ENCODE results near the gene HDAC7.

Gene HDAC7

GRCh38 chr12:47742253-47742825 is 77.4 kb downstream of the HDAC7 start:
- Histone ChIP-seq H3K27me3 (ENCODE audit: control insufficient read depth, insufficient read depth, low read length) (no peaks in the 10 kb centered on the region), H3K9me3 (ENCODE audit: control insufficient read depth, low read depth, low read length) (no peaks in the 10 kb centered on the region), H3K4me1 (ENCODE audit: control insufficient read depth, low read depth, low read length) (no peaks in the 10 kb centered on the region), H3K9ac (ENCODE audit: low read length) (no peak overlapping the region), H3K36me3 (ENCODE audit: control insufficient read depth, low read depth, low read length) (no peaks in the 10 kb centered on the region), H3K4me3 (ENCODE audit: low read length) (no peak overlapping the region), H3K27ac (ENCODE audit: low read length) (no peak overlapping the region)

DNA sequence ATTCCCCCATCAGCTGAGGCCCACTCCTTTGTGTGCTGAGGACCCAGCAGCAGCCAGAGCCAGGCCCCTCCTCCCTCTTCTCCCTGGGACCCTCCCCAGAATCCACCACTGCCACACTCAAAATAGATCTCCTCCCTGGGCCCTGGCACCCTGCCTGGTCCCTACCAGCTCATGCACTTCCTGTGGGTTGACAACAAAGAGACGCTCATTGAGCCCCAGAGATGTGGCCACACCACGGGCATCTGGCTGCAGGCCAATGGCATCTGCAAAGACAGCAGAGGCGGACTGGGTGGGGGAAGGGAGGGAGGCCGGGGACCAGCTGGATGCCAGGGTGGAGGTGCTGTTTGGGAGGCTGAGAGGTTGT is 78.4 kb downstream of the HDAC7 start:
- Histone ChIP-seq H3K4me1 (ENCODE audit: control insufficient read depth, low read depth, low read length) (no peaks in the 10 kb centered on the region), H3K27me3 (ENCODE audit: control insufficient read depth, insufficient read depth, low read length) (no peaks in the 10 kb centered on the region), H3K9ac (ENCODE audit: low read length) (no peak overlapping the region), H3K4me3 (ENCODE audit: low read length) (no peak overlapping the region), H3K36me3 (ENCODE audit: control insufficient read depth, low read depth, low read length) (no peaks in the 10 kb centered on the region), H3K27ac (ENCODE audit: low read length) (no peak overlapping the region), H3K9me3 (ENCODE audit: control insufficient read depth, low read depth, low read length) (no peaks in the 10 kb centered on the region)

- no peaks in the 10 kb centered on the region for H3K9me3 ChIP-seq (ENCODE audit: control insufficient read depth, low read depth, low read length)
- no peak overlapping the region for H3K4me3 ChIP-seq (ENCODE audit: low read length)
- H3K36me3 ChIP-seq (ENCODE audit: control insufficient read depth, low read depth, low read length), result no peaks in the 10 kb centered on the region
- no peak overlapping the region for H3K9ac ChIP-seq (ENCODE audit: low read length)
- no peak overlapping the region for H3K27ac ChIP-seq (ENCODE audit: low read length)
- H3K4me1 ChIP-seq (ENCODE audit: control insufficient read depth, low read depth, low read length), result no peaks in the 10 kb centered on the region
- H3K27me3 ChIP-seq (ENCODE audit: control insufficient read depth, insufficient read depth, low read length), result no peaks in the 10 kb centered on the region
Measured at GRCh38 chr12:47740606-47741339, 78.9 kb downstream of the HDAC7 start.

DNA sequence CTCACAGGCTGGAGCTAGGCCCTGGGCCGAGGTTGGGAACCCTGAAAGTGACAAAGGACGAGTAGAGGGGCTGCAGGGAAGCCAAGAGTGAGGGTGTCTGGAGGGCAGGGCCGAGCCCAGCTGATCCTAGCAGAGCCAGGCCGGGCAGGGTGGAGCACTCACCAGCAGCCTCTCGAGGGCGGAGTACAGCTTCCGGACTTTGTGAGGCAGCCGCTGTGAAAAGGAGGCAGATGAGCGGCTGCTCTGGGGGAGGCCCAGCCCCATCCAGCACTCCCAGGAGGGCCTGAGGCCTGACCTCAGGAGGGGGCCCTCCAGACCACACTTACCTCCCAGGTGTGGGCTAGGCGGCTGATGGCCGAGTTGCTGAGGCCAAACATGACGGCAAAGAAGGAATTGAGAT is 79.7 kb downstream of the HDAC7 start:
- Histone ChIP-seq H3K4me3 (ENCODE audit: low read length) (no peak overlapping the region), H3K27me3 (ENCODE audit: control insufficient read depth, insufficient read depth, low read length) (no peaks in the 10 kb centered on the region), H3K36me3 (ENCODE audit: control insufficient read depth, low read depth, low read length) (no peaks in the 10 kb centered on the region), H3K4me1 (ENCODE audit: control insufficient read depth, low read depth, low read length) (peaks cover 6% of the 10 kb centered on the region), H3K9me3 (ENCODE audit: control insufficient read depth, low read depth, low read length) (no peaks in the 10 kb centered on the region), H3K9ac (ENCODE audit: low read length) (no peak overlapping the region), H3K27ac (ENCODE audit: low read length) (no peak overlapping the region)

DNA sequence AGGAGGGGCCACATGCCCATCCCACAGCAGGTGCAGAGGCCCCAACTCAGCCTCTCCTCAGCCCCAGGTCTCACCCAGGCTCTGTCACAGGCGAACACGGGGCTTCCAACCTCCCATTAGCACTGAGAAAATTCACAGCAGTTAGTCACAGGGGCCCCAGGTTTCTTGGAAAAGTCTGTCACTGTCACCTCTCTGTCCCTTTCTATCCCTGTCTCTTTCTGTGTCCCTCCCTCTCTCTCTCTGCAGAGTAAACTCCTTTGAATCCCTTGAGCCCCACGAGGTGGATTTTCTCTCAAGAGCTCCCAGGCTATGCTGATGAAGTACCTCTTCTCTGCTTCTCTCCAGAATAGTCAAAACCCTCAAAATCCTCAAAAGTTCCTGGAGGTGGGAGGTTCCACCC is 80.4 kb downstream of the HDAC7 start:
- H3K4me3 ChIP-seq (ENCODE audit: low read length), result no peak overlapping the region
- H3K9ac ChIP-seq (ENCODE audit: low read length), result no peak overlapping the region
- no peaks in the 10 kb centered on the region for H3K9me3 ChIP-seq (ENCODE audit: control insufficient read depth, low read depth, low read length)
- peaks cover 12% of the 10 kb centered on the region for H3K4me1 ChIP-seq (ENCODE audit: control insufficient read depth, low read depth, low read length)
- no peak overlapping the region for H3K27ac ChIP-seq (ENCODE audit: low read length)
- H3K36me3 ChIP-seq (ENCODE audit: control insufficient read depth, low read depth, low read length), result no peaks in the 10 kb centered on the region
- no peaks in the 10 kb centered on the region for H3K27me3 ChIP-seq (ENCODE audit: control insufficient read depth, insufficient read depth, low read length)

DNA sequence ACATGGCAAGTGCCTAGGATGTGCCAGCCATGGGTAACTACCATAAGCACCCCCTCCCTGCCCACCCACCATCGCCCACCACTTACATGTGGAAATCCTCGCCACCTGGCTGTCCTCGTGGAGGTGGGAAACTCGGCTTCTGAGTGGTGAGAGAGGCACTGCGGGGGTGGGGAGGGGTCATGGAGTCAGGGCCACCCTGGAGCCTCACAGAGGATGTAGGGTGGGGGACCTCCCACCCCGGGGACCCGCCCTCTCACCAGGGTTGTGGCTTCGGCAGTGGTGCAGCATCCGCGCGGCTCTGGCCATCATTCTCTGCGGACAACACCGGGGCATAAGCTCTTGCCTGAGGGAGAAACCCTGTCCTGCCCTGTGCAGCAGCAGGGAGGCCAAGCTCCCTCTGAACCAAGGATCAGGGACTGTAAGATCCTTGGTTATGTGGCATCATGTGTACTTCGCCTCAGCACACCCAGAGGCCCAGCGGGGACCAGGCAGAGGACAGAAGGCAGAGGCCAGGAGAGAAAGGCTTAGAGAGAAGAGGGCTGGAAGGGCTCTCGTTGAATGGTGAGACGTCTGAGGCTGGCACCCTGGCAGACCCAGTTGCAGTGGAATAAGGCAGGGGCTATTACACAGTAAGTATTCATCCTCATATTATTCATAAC is 81.6 kb downstream of the HDAC7 start:
- H3K4me3 ChIP-seq (ENCODE audit: low read length), result no peak overlapping the region
- no peaks in the 10 kb centered on the region for H3K27me3 ChIP-seq (ENCODE audit: control insufficient read depth, insufficient read depth, low read length)
- H3K36me3 ChIP-seq (ENCODE audit: control insufficient read depth, low read depth, low read length), result no peaks in the 10 kb centered on the region
- H3K9ac ChIP-seq (ENCODE audit: low read length), result no peak overlapping the region
- no peaks in the 10 kb centered on the region for H3K9me3 ChIP-seq (ENCODE audit: control insufficient read depth, low read depth, low read length)
- peaks cover 17% of the 10 kb centered on the region for H3K4me1 ChIP-seq (ENCODE audit: control insufficient read depth, low read depth, low read length)
- no peak overlapping the region for H3K27ac ChIP-seq (ENCODE audit: low read length)

GRCh38 chr12:47736877-47737676 is 82.6 kb downstream of the HDAC7 start:
- Histone ChIP-seq H3K9me3 (ENCODE audit: control insufficient read depth, low read depth, low read length) (no peaks in the 10 kb centered on the region), H3K4me3 (ENCODE audit: low read length) (no peak overlapping the region), H3K36me3 (ENCODE audit: control insufficient read depth, low read depth, low read length) (no peaks in the 10 kb centered on the region), H3K27me3 (ENCODE audit: control insufficient read depth, insufficient read depth, low read length) (no peaks in the 10 kb centered on the region), H3K9ac (ENCODE audit: low read length) (no peak overlapping the region), H3K27ac (ENCODE audit: low read length) (no peak overlapping the region), H3K4me1 (ENCODE audit: control insufficient read depth, low read depth, low read length) (peaks cover 17% of the 10 kb centered on the region)

GRCh38 chr12:47736216-47736615 is 83.5 kb downstream of the HDAC7 start:
- H3K4me3 ChIP-seq (ENCODE audit: low read length), result no peak overlapping the region
- H3K36me3 ChIP-seq (ENCODE audit: control insufficient read depth, low read depth, low read length), result no peaks in the 10 kb centered on the region
- no peak overlapping the region for H3K27ac ChIP-seq (ENCODE audit: low read length)
- H3K9me3 ChIP-seq (ENCODE audit: control insufficient read depth, low read depth, low read length), result no peaks in the 10 kb centered on the region
- no peaks in the 10 kb centered on the region for H3K27me3 ChIP-seq (ENCODE audit: control insufficient read depth, insufficient read depth, low read length)
- peaks cover 17% of the 10 kb centered on the region for H3K4me1 ChIP-seq (ENCODE audit: control insufficient read depth, low read depth, low read length)
- H3K9ac ChIP-seq (ENCODE audit: low read length), result no peak overlapping the region

- Histone ChIP-seq H3K4me3 (ENCODE audit: low read length) (no peak overlapping the region), H3K4me1 (ENCODE audit: control insufficient read depth, low read depth, low read length) (peaks cover 17% of the 10 kb centered on the region), H3K27ac (ENCODE audit: low read length) (no peak overlapping the region), H3K9me3 (ENCODE audit: control insufficient read depth, low read depth, low read length) (no peaks in the 10 kb centered on the region), H3K9ac (ENCODE audit: low read length) (no peak overlapping the region), H3K36me3 (ENCODE audit: control insufficient read depth, low read depth, low read length) (no peaks in the 10 kb centered on the region), H3K27me3 (ENCODE audit: control insufficient read depth, insufficient read depth, low read length) (no peaks in the 10 kb centered on the region)
Measured at GRCh38 chr12:47735649-47736048, 84.1 kb downstream of the HDAC7 start.

- Histone ChIP-seq H3K9ac (ENCODE audit: low read length) (no peak overlapping the region), H3K36me3 (ENCODE audit: control insufficient read depth, low read depth, low read length) (no peaks in the 10 kb centered on the region), H3K9me3 (ENCODE audit: control insufficient read depth, low read depth, low read length) (no peaks in the 10 kb centered on the region)
Measured at GRCh38 chr12:47734725-47735480, 84.8 kb downstream of the HDAC7 start.

GRCh38 chr12:47733142-47733541 is 86.6 kb downstream of the HDAC7 start:
- peaks cover 17% of the 10 kb centered on the region for H3K4me1 ChIP-seq (ENCODE audit: control insufficient read depth, low read depth, low read length)
- H3K4me3 ChIP-seq (ENCODE audit: low read length), result no peak overlapping the region
- H3K27ac ChIP-seq (ENCODE audit: low read length), result no peak overlapping the region

More at GRCh38 chr12:47734725-47735480, 84.8 kb downstream of the HDAC7 start:
- no peaks in the 10 kb centered on the region for H3K27me3 ChIP-seq (ENCODE audit: control insufficient read depth, insufficient read depth, low read length)
- no peak overlapping the region for H3K4me3 ChIP-seq (ENCODE audit: low read length)
- peaks cover 17% of the 10 kb centered on the region for H3K4me1 ChIP-seq (ENCODE audit: control insufficient read depth, low read depth, low read length)
- H3K27ac ChIP-seq (ENCODE audit: low read length), result peak overlapping the region; percentile 2

More at GRCh38 chr12:47733142-47733541, 86.6 kb downstream of the HDAC7 start:
- no peak overlapping the region for H3K9ac ChIP-seq (ENCODE audit: low read length)
- no peaks in the 10 kb centered on the region for H3K36me3 ChIP-seq (ENCODE audit: control insufficient read depth, low read depth, low read length)
- no peaks in the 10 kb centered on the region for H3K27me3 ChIP-seq (ENCODE audit: control insufficient read depth, insufficient read depth, low read length)
- no peaks in the 10 kb centered on the region for H3K9me3 ChIP-seq (ENCODE audit: control insufficient read depth, low read depth, low read length)
